Lung (tissue), 12 donors: ENCODE data around the gene AQP9. TPM values are rescaled to one million over a fixed set of nuclear protein-coding genes. Genes with fewer than 3 reads are reported as not detected.
A peak's percentile ranks its signal among the peaks of the same experiment; 100 is the strongest.

Experiments used
- ATAC-seq: fragments of 200-7000 bp; cut with Tn5 transposase; one replicate; pipeline ENCODE4 v1.9.1; 2020; ENCODE audit warnings: moderate number of reproducible peaks; ENCODE audit not compliant: insufficient read depth, low FRiP score
- DNase-seq, 3 donors: peaks; one replicate each; pipeline ENCODE4 v3.0.0-alpha.2; 2013 to 2017
- H3K27ac ChIP-seq, 2 donors: one replicate each; pipeline ENCODE4 v1.5.1; 2013; ENCODE audit warnings: mild to moderate bottlenecking in 2 of 2, moderate library complexity in 2 of 2, control low read depth in 1 of 2, inconsistent platforms in 1 of 2, low read depth in 1 of 2, low read length in 1 of 2
- H3K27me3 ChIP-seq, 3 donors: one replicate each; pipeline ENCODE4 v1.5.1; 2013; ENCODE audit warnings: low read length in 2 of 3; ENCODE audit not compliant: control insufficient read depth in 3 of 3, insufficient read depth in 3 of 3
- H3K36me3 ChIP-seq, 4 donors: one replicate each; pipeline ENCODE4 v1.5.1; 2013; ENCODE audit warnings: low read length in 4 of 4, mild to moderate bottlenecking in 1 of 4, moderate library complexity in 1 of 4; ENCODE audit not compliant: control insufficient read depth in 4 of 4, insufficient read depth in 4 of 4
- H3K4me1 ChIP-seq, 5 donors: one replicate each; pipeline ENCODE4 v1.5.1; 2013; ENCODE audit warnings: low read length in 5 of 5, mild to moderate bottlenecking in 2 of 5, moderate library complexity in 1 of 5; ENCODE audit not compliant: control insufficient read depth in 5 of 5, insufficient read depth in 5 of 5
- H3K4me3 ChIP-seq: one replicate; pipeline ENCODE4 v1.5.1; 2013; ENCODE audit warnings: mild to moderate bottlenecking, control low read depth, moderate library complexity
- H3K9ac ChIP-seq, 2 donors: one replicate each; pipeline ENCODE4 v1.5.1; 2013; ENCODE audit warnings: low read length in 2 of 2, control low read depth in 1 of 2; ENCODE audit not compliant: insufficient read depth in 1 of 2
- H3K9me3 ChIP-seq, 4 donors: one replicate each; pipeline ENCODE4 v1.5.1; 2013; ENCODE audit warnings: low read length in 3 of 4, mild to moderate bottlenecking in 1 of 4, moderate library complexity in 1 of 4; ENCODE audit not compliant: control insufficient read depth in 4 of 4, insufficient read depth in 3 of 4
- CTCF ChIP-seq: IDR thresholded peaks from 2 replicates; pipeline ENCODE4 v1.5.1; 2012; ENCODE audit warnings: mild to moderate bottlenecking; ENCODE audit errors: control extremely low read depth, extremely low read depth
- WGBS, 2 donors: extraction: QIAGEN DNeasy Blood & Tissue Kit; methylation state at CpG; one replicate each; pipeline ENCODE4 v1.1.7; 2013; 5-methylcytosine and 5-hydroxymethylcytosine counted together
- polyA plus RNA-seq, 2 donors: library from polyadenylated mRNA; stranded (reverse); fragments of 200-250 nt; gene quantifications; one replicate each; pipeline ENCODE4 v1.2.1, GENCODE V29; 2013
- total RNA-seq, 2 donors: library from RNA; depleted of rRNA in 1 of 2; stranded (reverse); fragments of >200 nt in 1 of 2; gene quantifications; one replicate each; pipeline ENCODE4 v1.2.1, GENCODE V29; 2014 to 2021
- donor health status: control.
- donor health status: control.
- donor health status: Bipolar disorder and iron deficiency.
- donor health status: healthy.
- donor health status: DM: yes; HTN: yes; CAD: no.

AQP9 gene
- total and polyA plus RNA-seq, 4 donors, result 6.1 to 329 (median 21.9) TPM

- H3K9me3 ChIP-seq, result no peaks in the 10 kb centered on the region
- H3K27ac ChIP-seq, result no peak overlapping the region
- H3K36me3 ChIP-seq, result no peaks in the 10 kb centered on the region
- peaks cover 0 to 12% (median 0%) of the 10 kb centered on the region in 5 donors for H3K4me1 ChIP-seq
- no peak overlapping the region for H3K4me3 ChIP-seq
- no peak overlapping the region for H3K9ac ChIP-seq
- TF ChIP-seq CTCF, result no peak
- no peaks in the 10 kb centered on the region for H3K27me3 ChIP-seq
- ATAC-seq, result no peak
- DNase-seq, result no peak
Measured at GRCh38 chr15:58145606-58146005, 7.4 kb downstream of the AQP9 start.

GRCh38 chr15:58146211-58146610 lies 8.0 kb downstream of the AQP9 start:
- Histone ChIP-seq H3K4me3 (no peak overlapping the region), H3K4me1 (peaks cover 0 to 6% (median 0%) of the 10 kb centered on the region in 5 donors), H3K36me3 (no peaks in the 10 kb centered on the region), H3K9me3 (no peaks in the 10 kb centered on the region), H3K27ac (no peak overlapping the region), H3K9ac (no peak overlapping the region), H3K27me3 (no peaks in the 10 kb centered on the region)
- ATAC-seq, result no peak
- DNase-seq, result no peak
- 82 to 87% methylated on average over 4 of the region's 4 CpGs for WGBS, 2 donors
- no peak for TF ChIP-seq CTCF

GRCh38 chr15:58146749-58147148 lies 8.6 kb downstream of the AQP9 start:
- WGBS, 2 donors, result 49 to 56% methylated on average over 7 of the region's 7 CpGs
- no peak for DNase-seq
- Histone ChIP-seq H3K4me1 (peaks cover 0 to 1% (median 0%) of the 10 kb centered on the region in 5 donors), H3K36me3 (no peaks in the 10 kb centered on the region), H3K27me3 (no peaks in the 10 kb centered on the region), H3K9ac (no peak overlapping the region), H3K9me3 (no peaks in the 10 kb centered on the region), H3K4me3 (no peak overlapping the region), H3K27ac (peak overlapping the region in 1 of 2 donors; percentile 75)
- ATAC-seq, result peak; percentile 71
- no peak for TF ChIP-seq CTCF

- no peaks in the 10 kb centered on the region for H3K27me3 ChIP-seq
- no peak for TF ChIP-seq CTCF
- no peaks in the 10 kb centered on the region for H3K9me3 ChIP-seq
- 28 to 55% methylated on average over 5 of the region's 5 CpGs for WGBS, 2 donors
- H3K36me3 ChIP-seq, result no peaks in the 10 kb centered on the region
- H3K4me1 ChIP-seq, result no peaks in the 10 kb centered on the region
- H3K4me3 ChIP-seq, result no peak overlapping the region
- no peak overlapping the region for H3K9ac ChIP-seq
- ATAC-seq, result peak; percentile 30
- H3K27ac ChIP-seq, result peak overlapping the region in 1 of 2 donors; percentile 82
- DNase-seq, result peak in 1 of 3 donors; percentile 16
Measured at GRCh38 chr15:58147171-58147611, 9.0 kb downstream of the AQP9 start.
